ENCODE results near the gene DLK1. TPM values are rescaled to one million over a fixed set of nuclear protein-coding genes. Genes with fewer than 3 reads are reported as not detected.

DLK1 gene
- total and polyA plus RNA-seq, 2 of the 13 experiments (the other 11 are each of a cell fraction or from before 2014, with no cell fraction given): 95.5 to 312 TPM

- ATAC-seq (no peak), DNase-seq (ENCODE audit: low spot score) (no peak), FAIRE-seq (no peak)
- no peaks in the 10 kb centered on the region for H4K20me1 ChIP-seq (ENCODE audit: insufficient read depth, low read length)
- no peaks in the 10 kb centered on the region for H3K79me2 ChIP-seq (ENCODE audit: insufficient read depth, low read length)
- H3K27ac ChIP-seq (ENCODE audit: extremely low read length, insufficient read depth, low read length): no peak overlapping the region
- intact Hi-C loops (cut with micrococcal nuclease; ENCODE audit: unreplicated experiment) (no loop called here), in situ Hi-C loops (cut with HindIII; ENCODE audit: extremely low pct_ligation_motif_present, low pct_unique_long_range_greater_than_20kb) (no loop called here)
- H3K9ac ChIP-seq (ENCODE audit: insufficient read depth, low read depth, low read length): no peak overlapping the region
- POLR2A ChIA-PET: no interaction called here
- H3K4me1 ChIP-seq (ENCODE audit: insufficient read depth, low read length): peaks cover 74% of the 10 kb centered on the region
- H3K27me3 ChIP-seq (ENCODE audit: control insufficient read depth in 1 of 2, insufficient read depth in 2 of 2, low read length in 2 of 2): no peaks in the 10 kb centered on the region
- WGBS (ENCODE audit: low lambda C conversion rate): 100% methylated on average over 6 of the region's 7 CpGs
- no peak overlapping the region for H3K4me3 ChIP-seq (replicated peaks in 1 of 3; ENCODE audit: insufficient read depth in 1 of 3, low read depth in 2 of 3, low read length in 3 of 3)
- H3K9me3 ChIP-seq (ENCODE audit: low read length): peaks cover 9% of the 10 kb centered on the region
- TF ChIP-seq MYC (CRISPR knock-in tag; IDR thresholded peaks at IDR 0.05; ENCODE audit: borderline replicate concordance) (no peak), ATF7 (IDR thresholded peaks at IDR 0.05) (no peak), ATF7 (CRISPR knock-in tag; IDR thresholded peaks at IDR 0.05) (no peak), ZNF687 (CRISPR knock-in tag; IDR thresholded peaks at IDR 0.05) (peak; percentile 26; the same call in 1 of the 2 replicates), ZNF644 (CRISPR knock-in tag; IDR thresholded peaks at IDR 0.05; ENCODE audit: low read depth) (no peak), CTCF (CRISPR knock-in tag; IDR thresholded peaks at IDR 0.05) (no peak), ARID4A (CRISPR knock-in tag; IDR thresholded peaks at IDR 0.05; ENCODE audit: borderline replicate concordance) (0 out of 2 replicates have a peak, but pooled peaks have one; percentile 18), KLF9 (CRISPR knock-in tag; IDR thresholded peaks at IDR 0.05; ENCODE audit: low read depth) (no peak)
- TF ChIP-seq, protein P1, sequence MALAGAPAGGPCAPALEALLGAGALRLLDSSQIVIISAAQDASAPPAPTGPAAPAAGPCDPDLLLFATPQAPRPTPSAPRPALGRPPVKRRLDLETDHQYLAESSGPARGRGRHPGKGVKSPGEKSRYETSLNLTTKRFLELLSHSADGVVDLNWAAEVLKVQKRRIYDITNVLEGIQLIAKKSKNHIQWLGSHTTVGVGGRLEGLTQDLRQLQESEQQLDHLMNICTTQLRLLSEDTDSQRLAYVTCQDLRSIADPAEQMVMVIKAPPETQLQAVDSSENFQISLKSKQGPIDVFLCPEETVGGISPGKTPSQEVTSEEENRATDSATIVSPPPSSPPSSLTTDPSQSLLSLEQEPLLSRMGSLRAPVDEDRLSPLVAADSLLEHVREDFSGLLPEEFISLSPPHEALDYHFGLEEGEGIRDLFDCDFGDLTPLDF (CRISPR knock-in tag; IDR thresholded peaks at IDR 0.05): no peak
- TF ChIP-seq, protein P2, sequence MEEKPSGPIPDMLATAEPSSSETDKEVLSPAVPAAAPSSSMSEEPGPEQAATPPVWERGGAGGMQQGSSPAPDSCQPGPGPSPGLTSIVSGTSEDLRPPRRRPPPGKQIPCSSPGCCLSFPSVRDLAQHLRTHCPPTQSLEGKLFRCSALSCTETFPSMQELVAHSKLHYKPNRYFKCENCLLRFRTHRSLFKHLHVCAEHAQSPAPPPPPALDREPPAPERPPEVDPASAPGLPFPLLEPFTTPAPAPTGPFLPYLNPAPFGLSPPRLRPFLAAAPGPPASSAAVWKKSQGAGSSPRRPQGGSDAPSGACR (CRISPR knock-in tag; IDR thresholded peaks at IDR 0.05): no peak
- BruUV-seq (replicated peaks): no TSS peak
- H3K4me2 ChIP-seq (ENCODE audit: low read depth, low read length): no peak overlapping the region
- H3K36me3 ChIP-seq (replicated peaks in 1 of 2; ENCODE audit: control insufficient read depth in 1 of 2, insufficient read depth in 2 of 2, low read length in 2 of 2): no peaks in the 10 kb centered on the region
- CTCF ChIA-PET (ENCODE audit: low intra/inter-chr PET ratio, low total read pairs): no interaction called here
- no peak overlapping the region for H2AFZ ChIP-seq (ENCODE audit: low read length)
Measured at GRCh38 chr14:100785626-100786025, 58.9 kb downstream of the DLK1 start.
